Panc1 (cell line): ENCODE measurements around the gene MYH3. TPM values are rescaled to one million over a fixed set of nuclear protein-coding genes. Genes with fewer than 3 reads are reported as not detected.

Experiments
- ATAC-seq: fragments of 200-7000 bp; cut with Tn5 transposase; 2 replicates; pipeline ENCODE4 v1.9.1; 2020; ENCODE audit warnings: mild to moderate bottlenecking, moderate library complexity
- BruUV-seq: library from RNA; stranded (reverse); fragments of 400-500 nt; replicated peaks from 2 replicates; lab custom pipeline; 2021; lab: Mats Ljungman, UMichigan
- CTCF ChIA-PET: fragments of 300-600 bp; sonication (Branson Sonifier 250); formaldehyde crosslinking; loops from one replicate; lab custom pipeline; 2022; ENCODE audit warnings: antibody characterized with exemption; lab: Charles Lee
- POLR2A ChIA-PET: fragments of 300-600 bp; sonication (Branson Sonifier 250); formaldehyde crosslinking; loops from one replicate; lab custom pipeline; 2022; ENCODE audit warnings: antibody characterized with exemption; lab: Charles Lee
- DNase-seq: peaks from one replicate; pipeline ENCODE4 v3.0.0-alpha.2; 2010; ENCODE audit warnings: low read depth, low spot score
- H3K27ac ChIP-seq: 2 replicates; pipeline ENCODE4 v1.5.1; 2011; ENCODE audit warnings: mild to moderate bottlenecking, low read length, inconsistent platforms
- H3K27me3 ChIP-seq: fragments of 200-500 bp; sonication (Bioruptor generic); 2 replicates; pipeline ENCODE4 v1.6.0; 2014; ENCODE audit warnings: low read length, inconsistent platforms; ENCODE audit not compliant: control insufficient read depth, insufficient read depth
- H3K36me3 ChIP-seq: fragments of 200-500 bp; sonication (Bioruptor generic); 2 replicates; pipeline ENCODE4 v1.5.1; 2014; ENCODE audit warnings: inconsistent platforms, mild to moderate bottlenecking, low read length, moderate library complexity; ENCODE audit not compliant: control insufficient read depth, insufficient read depth
- H3K4me1 ChIP-seq: 2 replicates; pipeline ENCODE4 v1.5.1; 2011; ENCODE audit warnings: inconsistent platforms, mild to moderate bottlenecking, low read length, moderate library complexity; ENCODE audit not compliant: control insufficient read depth, insufficient read depth
- H3K4me3 ChIP-seq, 2 experiments: 2 replicates each; pipeline ENCODE4 v1.5.1; 2011 to 2012; ENCODE audit warnings: low read depth in 2 of 2, low read length in 2 of 2, mild to moderate bottlenecking in 2 of 2, inconsistent platforms in 1 of 2, moderate library complexity in 1 of 2
- H3K9me3 ChIP-seq: fragments of 200-500 bp; sonication (Bioruptor generic); 2 replicates; pipeline ENCODE4 v1.5.1; 2014; ENCODE audit warnings: low read depth, mild to moderate bottlenecking, inconsistent platforms, low read length, moderate library complexity; ENCODE audit not compliant: control insufficient read depth, insufficient read depth
- CTCF ChIP-seq: fragments of 450-650 bp; IDR thresholded peaks from 2 replicates; pipeline ENCODE4 v1.5.1; 2017; ENCODE audit warnings: mild to moderate bottlenecking
- POLR2AphosphoS5 ChIP-seq: IDR thresholded peaks from 2 replicates; pipeline ENCODE4 v1.6.1; 2012; ENCODE audit warnings: mild to moderate bottlenecking, low read depth, low read length, moderate library complexity
- SIN3A ChIP-seq: IDR thresholded peaks from 2 replicates; pipeline ENCODE4 v1.6.1; 2012; ENCODE audit warnings: low read depth, mild to moderate bottlenecking, low read length, moderate library complexity, borderline replicate concordance; ENCODE audit not compliant: insufficient read depth
- TCF7L2 ChIP-seq: IDR thresholded peaks from 2 replicates; pipeline ENCODE4 v1.6.1; 2011; ENCODE audit warnings: mild to moderate bottlenecking, low read depth, low read length, inconsistent platforms
- in situ Hi-C: cut with HindIII; loops from 2 replicates; pipeline ENCODE4 v1.10.0; 2016; ENCODE audit warnings: low sequenced_read_pairs, low pct_unique_long_range_greater_than_20kb
- intact Hi-C: fragments of 100-400 bp; cut with micrococcal nuclease; formaldehyde crosslinking; loops from one replicate; pipeline ENCODE4 v1.10.0; 2022; ENCODE audit not compliant: unreplicated experiment
- total RNA-seq: library from RNA; stranded (reverse); gene quantifications from one replicate; pipeline ENCODE4 v1.2.1, GENCODE V29; 2021; ENCODE audit not compliant: unreplicated experiment
- TF ChIP-seq, protein P1 (sequence below), 2 experiments: IDR thresholded peaks; 2 replicates each; pipeline ENCODE4 v1.6.1; 2011 to 2012; ENCODE audit warnings: low read depth in 2 of 2, control low read depth in 1 of 2, low read length in 1 of 2, mild to moderate bottlenecking in 1 of 2, moderate library complexity in 1 of 2; ENCODE audit not compliant: insufficient read depth in 1 of 2

Gene MYH3
- total RNA-seq, 1 experiment from 2014 or later: 1.6 TPM

GRCh38 chr17:10613775-10614513 is 43.2 kb downstream of the MYH3 start:
- DNase-seq (no peak), ATAC-seq (no peak)
- no TSS peak for BruUV-seq
- intact Hi-C loops (loop anchor here (1.0 to 10.0 kb wide), 2 partner anchors 287 to 319 kb away; no protein-coding TSS in a partner anchor), in situ Hi-C loops (no loop called here)
- no peaks in the 10 kb centered on the region for H3K36me3 ChIP-seq
- no peak overlapping the region for H3K27ac ChIP-seq
- POLR2A ChIA-PET: no interaction called here
- CTCF ChIA-PET: interaction anchor here (0.6 to 2.0 kb wide), 6 partner anchors 33 to 442 kb away, joined by 3 to 7 read pairs (median 4); no protein-coding TSS in a partner anchor
- H3K27me3 ChIP-seq: no peaks in the 10 kb centered on the region
- no peaks in the 10 kb centered on the region for H3K4me1 ChIP-seq
- H3K4me3 ChIP-seq: no peak overlapping the region
- no peaks in the 10 kb centered on the region for H3K9me3 ChIP-seq
- TF ChIP-seq POLR2AphosphoS5: no peak
- TF ChIP-seq, protein P1, sequence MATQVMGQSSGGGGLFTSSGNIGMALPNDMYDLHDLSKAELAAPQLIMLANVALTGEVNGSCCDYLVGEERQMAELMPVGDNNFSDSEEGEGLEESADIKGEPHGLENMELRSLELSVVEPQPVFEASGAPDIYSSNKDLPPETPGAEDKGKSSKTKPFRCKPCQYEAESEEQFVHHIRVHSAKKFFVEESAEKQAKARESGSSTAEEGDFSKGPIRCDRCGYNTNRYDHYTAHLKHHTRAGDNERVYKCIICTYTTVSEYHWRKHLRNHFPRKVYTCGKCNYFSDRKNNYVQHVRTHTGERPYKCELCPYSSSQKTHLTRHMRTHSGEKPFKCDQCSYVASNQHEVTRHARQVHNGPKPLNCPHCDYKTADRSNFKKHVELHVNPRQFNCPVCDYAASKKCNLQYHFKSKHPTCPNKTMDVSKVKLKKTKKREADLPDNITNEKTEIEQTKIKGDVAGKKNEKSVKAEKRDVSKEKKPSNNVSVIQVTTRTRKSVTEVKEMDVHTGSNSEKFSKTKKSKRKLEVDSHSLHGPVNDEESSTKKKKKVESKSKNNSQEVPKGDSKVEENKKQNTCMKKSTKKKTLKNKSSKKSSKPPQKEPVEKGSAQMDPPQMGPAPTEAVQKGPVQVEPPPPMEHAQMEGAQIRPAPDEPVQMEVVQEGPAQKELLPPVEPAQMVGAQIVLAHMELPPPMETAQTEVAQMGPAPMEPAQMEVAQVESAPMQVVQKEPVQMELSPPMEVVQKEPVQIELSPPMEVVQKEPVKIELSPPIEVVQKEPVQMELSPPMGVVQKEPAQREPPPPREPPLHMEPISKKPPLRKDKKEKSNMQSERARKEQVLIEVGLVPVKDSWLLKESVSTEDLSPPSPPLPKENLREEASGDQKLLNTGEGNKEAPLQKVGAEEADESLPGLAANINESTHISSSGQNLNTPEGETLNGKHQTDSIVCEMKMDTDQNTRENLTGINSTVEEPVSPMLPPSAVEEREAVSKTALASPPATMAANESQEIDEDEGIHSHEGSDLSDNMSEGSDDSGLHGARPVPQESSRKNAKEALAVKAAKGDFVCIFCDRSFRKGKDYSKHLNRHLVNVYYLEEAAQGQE (IDR thresholded peaks at IDR 0.05; ENCODE audit: insufficient read depth in 1 of 2, low read depth in 2 of 2, low read length in 1 of 2): no peak
- no peak for TF ChIP-seq CTCF
- no peak for TF ChIP-seq TCF7L2
- TF ChIP-seq SIN3A: no peak

GRCh38 chr17:10612957-10613744 is 44.0 kb downstream of the MYH3 start:
- ChIA-PET CTCF (no interaction called here), POLR2A (no interaction called here)
- intact Hi-C loops (loop anchor here (10.0 kb wide), 1 partner anchor 318 kb away; no protein-coding TSS in a partner anchor), in situ Hi-C loops (no loop called here)
- no peak for ATAC-seq
- DNase-seq: no peak
- Histone ChIP-seq H3K4me1 (no peaks in the 10 kb centered on the region), H3K4me3 (no peak overlapping the region), H3K27ac (no peak overlapping the region), H3K27me3 (no peaks in the 10 kb centered on the region), H3K36me3 (no peaks in the 10 kb centered on the region), H3K9me3 (no peaks in the 10 kb centered on the region)
- TF ChIP-seq SIN3A (no peak), POLR2AphosphoS5 (no peak), CTCF (no peak), TCF7L2 (no peak)
- TF ChIP-seq, protein P1 (IDR thresholded peaks at IDR 0.05; ENCODE audit: insufficient read depth in 1 of 2, low read depth in 2 of 2, low read length in 1 of 2): no peak
- BruUV-seq: no TSS peak
